T-helper 2 cell (primary cell): ENCODE data around the gene DAGLA.
A peak's percentile ranks its signal among the peaks of the same experiment; 100 is the strongest.
"Not testable (repeated sequence)": the region's sequence is repeated elsewhere in the genome, so short reads cannot be mapped to it uniquely, and the experiment has no call there.

ENCODE experiments used
- DNase-seq, 5 experiments: peaks; one replicate each; pipeline versions ENCODE4 v3.0.0 to v3.0.0-alpha.2; 2012 to 2022
- total RNA-seq, 2 donors: gene quantifications; one replicate each; lab custom pipeline; 2026; lab: John Stamatoyannopoulos, UW

Gene DAGLA, protein sequence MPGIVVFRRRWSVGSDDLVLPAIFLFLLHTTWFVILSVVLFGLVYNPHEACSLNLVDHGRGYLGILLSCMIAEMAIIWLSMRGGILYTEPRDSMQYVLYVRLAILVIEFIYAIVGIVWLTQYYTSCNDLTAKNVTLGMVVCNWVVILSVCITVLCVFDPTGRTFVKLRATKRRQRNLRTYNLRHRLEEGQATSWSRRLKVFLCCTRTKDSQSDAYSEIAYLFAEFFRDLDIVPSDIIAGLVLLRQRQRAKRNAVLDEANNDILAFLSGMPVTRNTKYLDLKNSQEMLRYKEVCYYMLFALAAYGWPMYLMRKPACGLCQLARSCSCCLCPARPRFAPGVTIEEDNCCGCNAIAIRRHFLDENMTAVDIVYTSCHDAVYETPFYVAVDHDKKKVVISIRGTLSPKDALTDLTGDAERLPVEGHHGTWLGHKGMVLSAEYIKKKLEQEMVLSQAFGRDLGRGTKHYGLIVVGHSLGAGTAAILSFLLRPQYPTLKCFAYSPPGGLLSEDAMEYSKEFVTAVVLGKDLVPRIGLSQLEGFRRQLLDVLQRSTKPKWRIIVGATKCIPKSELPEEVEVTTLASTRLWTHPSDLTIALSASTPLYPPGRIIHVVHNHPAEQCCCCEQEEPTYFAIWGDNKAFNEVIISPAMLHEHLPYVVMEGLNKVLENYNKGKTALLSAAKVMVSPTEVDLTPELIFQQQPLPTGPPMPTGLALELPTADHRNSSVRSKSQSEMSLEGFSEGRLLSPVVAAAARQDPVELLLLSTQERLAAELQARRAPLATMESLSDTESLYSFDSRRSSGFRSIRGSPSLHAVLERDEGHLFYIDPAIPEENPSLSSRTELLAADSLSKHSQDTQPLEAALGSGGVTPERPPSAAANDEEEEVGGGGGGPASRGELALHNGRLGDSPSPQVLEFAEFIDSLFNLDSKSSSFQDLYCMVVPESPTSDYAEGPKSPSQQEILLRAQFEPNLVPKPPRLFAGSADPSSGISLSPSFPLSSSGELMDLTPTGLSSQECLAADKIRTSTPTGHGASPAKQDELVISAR
- total RNA-seq = 2.6 to 4.7 reads per million in 2 donors

DNA sequence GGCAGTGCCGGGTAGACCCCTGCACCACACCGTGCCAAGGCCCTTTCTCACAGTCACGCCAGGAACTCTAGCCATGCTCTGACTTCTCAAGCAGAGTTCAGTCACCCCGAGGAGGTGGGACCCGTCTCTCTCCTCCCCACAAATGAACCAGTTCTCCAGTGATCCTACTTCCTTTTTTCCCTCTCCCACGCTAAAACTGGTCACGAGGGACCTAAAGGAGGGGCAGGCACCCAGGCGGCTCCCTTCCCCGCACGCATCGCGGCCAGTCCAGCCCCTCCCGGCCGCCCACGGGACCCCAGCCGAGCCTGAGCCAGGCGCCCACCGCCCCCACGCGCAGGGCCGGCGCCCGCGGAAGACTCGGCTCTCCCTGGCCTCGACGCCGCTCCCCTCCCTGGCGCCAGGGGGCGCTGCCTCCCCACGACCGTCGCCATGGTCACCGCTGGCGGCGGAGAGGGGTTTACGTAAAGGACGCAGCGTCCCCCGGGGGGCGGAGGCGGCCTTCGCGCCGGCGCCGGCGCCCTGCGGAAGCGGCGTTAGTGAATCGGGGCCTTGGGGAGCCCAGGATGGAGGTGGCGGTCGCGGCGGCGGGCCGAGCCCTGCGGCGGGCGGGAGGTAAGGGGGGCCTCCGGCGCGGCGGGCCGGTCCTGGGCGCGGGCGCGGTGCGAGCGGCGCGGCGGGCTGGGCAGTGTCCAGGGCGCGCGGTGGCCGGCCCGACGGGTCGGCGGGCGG, at the start of gene DAGLA:
TSS of gene DAGLA (plus strand) at position 499 of the 729 bp plus-strand sequence. CDS start 39,765 bp downstream, outside the sequence.
- peak; percentile 56 to 68 (median 65) for DNase-seq

DNA sequence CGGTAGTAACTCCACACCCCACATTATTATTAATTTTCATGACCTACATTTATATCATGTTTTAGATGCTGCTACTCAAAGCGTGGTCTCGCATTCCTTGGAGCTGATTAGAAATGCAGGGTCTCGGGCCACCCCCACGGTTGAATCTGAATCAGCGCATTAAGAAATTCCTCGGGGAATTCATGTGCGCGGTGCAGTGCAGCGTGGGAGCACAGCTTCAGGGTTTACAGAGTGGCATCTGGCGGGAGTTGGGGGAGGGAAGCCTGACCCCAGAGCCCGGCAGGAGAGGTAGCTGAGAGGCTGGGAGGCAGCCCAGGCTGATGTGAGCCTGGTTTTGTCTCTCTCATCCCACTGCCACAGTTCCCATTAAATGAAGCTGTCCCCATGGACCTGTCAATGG, 48.1 kb upstream of the DAGLA start:
- DNase-seq = no peak

DNA sequence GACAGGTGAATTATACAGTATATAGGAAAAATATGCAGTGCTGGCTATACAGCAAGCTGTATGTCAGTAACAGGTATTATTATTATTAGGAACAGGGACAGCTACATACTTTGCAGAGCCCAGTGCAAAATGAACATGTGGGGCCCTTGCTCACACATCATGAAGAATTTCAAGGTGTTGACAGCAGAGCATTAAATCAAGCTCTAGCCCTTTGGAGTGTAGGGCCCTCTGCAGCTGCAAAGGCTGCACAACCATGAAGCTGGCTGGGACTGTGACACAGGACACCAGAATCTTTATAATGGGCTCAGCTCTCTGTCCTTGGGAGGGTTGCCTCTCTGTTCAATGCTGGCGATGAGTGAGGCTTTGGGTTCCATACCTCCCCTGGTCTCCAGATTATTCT, 44.9 kb upstream of the DAGLA start:
- no peak for DNase-seq

DNA sequence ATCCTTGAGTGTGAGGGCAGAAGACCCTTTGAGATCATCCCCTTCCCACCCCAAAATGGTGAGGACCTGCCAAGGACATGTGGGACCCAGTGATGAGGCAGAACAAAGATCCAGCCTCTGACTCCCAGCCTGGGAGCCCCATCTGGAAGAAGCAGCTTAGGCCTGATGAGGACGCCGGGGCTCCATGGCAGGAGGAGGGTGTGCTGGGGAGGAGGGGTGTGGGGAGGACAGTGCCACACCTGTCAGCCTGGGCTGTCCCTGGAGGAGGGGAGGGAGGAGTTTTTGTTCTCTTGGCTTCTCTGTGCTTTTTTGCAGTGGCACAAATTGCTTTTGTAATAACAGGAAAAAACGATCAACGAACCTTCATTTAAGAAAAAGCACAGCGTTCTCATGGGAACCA, 44.4 kb upstream of the DAGLA start:
- DNase-seq = no peak

DNA sequence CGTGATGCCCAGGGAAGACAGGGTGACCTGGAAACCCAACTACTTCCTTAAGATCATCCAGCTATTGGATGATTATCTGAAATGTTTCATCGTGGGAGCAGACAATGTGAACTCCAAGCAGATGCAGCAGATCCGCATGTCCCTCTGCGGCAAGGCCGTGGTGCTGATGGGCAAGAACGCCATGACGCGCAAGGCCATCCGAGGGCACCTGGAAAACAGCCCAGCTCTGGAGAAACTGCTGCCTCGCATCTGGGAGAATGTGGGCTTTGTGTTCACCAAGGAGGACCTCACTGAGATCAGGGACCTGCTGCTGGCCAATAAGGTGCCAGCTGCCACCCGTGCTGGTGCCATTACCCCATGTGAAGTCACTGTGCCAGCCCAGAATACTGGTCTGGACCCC, 43.5 kb upstream of the DAGLA start:
- DNase-seq = no peak

DNA sequence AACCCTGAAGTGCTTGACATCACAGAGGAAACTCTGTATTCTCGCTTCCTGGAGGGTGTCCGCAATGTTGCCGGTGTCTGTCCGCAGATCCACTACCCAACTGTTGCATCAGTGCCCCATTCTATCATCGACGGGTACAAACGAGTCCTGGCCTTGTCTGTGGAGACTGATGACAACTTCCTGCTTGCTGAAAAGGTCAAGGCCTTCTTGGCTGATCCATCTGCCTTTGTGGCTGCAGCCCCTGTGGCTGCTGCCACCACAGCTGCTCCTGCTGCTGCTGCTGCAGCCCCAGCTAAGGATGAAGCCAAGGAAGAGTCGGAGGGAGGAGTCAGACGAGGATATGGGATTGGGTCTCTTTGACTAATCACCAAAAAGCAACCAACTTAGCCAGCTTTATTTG, 42.9 kb upstream of the DAGLA start:
- no peak for DNase-seq

DNA sequence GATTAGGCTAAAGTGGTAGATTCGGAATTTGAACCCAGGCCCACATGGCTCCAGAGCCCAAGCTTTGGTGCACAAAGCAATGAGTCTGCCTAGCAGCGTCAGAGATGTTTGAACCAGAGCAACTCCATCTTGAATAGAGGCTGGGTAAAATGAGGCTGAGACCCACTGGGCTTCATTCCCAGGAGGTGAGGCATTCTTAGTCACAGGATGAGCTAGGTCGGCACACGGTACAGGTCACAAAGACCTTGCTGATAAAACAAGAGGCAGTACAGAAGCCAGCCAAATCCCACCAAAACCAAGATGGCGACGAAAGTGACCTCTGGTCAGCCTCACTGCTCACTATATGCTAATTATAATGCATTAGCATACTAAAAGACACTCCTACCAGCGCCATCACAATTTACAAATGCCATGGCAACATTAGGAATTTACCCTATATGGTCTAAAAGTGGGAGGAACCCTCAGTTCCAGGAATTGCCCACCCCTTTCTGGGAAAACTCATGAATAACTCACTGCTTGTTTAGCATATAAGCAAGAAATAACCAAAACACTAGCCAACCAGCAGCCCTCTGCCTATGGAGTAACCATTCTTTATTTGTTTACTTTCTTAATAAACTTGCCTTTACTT, 40.3 kb upstream of the DAGLA start:
- no peak for DNase-seq

DNA sequence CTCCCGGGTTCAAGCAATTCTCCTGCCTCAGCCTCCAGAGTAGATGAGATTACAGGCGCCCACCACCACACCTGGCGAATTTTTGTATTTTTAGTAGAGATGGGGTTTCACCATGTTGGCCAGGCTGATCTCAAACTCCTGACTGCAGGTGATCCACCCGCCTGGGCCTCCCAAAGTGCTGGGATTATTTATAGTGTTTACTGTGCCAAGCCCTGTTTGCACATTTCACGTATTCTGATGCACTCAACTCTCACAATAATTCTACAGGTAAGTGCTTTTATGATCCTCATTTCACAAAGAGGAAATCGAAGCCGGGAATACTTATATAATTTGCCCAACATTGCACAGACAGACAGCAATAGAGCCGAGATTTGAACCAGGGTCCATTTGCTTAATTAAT, 38.0 kb upstream of the DAGLA start:
- DNase-seq = no peak

DNA sequence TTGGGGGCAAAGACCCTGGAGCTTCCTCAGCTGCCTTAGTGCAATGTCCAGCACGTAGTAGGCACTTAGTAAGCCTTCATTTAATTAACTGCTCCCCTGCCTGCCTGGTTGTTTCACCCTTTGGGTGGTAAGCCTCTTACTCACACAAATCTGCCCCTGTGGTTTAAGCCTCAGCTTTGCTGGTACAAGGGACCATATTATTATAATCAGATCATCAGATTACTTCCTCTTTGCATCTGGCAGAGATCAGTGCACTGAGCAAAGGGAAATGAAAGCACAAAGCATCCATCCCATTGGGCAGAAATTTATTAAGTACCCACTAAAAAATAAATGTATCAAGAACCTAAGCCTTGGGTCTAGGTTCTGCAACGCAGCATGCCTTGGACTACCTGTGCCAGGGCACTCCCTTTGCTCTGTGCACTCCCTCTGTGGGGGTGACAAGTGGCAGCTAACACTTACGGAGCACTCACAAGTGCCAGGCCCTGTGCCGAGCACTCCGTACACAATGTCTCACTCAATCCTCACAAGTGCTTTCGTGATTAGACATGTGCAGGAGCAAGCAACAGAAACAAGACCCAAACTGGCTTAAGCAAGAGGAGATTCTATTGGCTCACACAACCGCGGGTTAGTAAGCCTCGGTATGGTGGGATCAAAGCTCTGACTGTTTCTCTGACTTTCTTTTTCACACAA, 34.9 kb upstream of the DAGLA start:
- DNase-seq = no peak

DNA sequence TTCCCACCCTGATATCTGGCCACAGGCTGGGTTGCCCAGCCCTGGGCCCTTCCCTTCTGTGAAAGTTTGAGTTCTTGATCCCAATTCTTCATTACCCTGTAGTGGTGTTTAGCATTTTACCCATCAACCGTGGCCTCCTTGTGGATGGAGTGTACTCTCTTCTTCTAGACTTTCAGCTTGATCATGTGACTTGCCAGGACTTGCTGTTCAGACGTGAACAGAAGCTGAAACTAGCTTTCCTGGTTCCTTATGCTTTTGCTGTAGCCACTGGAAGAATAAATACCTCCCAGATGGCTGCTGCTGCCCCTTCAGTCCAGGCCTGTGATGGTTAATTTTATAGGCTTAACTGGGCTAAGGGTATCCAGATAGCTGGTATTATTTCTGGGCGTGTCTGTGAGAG, 32.7 kb upstream of the DAGLA start:
- no peak for DNase-seq

DNA sequence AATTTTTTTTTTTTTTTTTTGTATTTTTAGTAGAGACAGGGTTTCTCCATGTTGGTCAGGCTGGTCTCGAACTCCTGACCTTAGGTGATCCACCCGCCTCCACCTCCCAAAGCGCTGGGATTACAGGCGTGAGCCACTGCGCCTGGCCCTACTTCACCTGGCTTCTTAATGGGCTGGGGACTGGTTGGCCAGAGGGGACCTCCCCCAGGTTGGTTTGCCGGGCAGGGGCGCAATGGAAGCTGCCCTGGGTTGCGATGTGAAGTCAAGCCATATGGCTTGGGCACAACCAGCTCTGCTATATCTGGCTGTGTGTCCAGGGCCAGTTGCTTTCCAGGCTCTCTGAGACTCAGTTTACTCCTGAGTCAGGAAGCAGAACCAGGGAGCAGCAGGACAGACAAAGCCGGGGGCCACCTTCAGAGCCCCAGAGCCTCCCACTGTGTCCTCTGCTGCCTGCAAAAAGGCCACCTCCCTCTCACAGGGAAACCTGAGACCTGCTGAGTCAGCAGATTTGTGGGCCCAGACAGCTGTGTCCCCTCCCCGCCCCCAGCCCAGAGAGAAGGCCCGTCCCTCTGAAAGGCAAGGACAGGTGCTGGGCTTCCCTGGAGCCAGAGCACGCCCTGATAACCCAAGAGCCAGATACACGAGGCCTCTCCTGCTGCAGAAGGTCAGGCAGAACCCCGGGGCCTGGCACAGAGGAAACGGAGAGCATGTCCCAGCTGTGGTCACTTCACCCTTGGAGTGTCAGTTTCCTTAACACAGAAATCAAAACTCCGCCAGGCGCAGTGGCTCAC, 29.2 kb upstream of the DAGLA start:
- no peak for DNase-seq

DNA sequence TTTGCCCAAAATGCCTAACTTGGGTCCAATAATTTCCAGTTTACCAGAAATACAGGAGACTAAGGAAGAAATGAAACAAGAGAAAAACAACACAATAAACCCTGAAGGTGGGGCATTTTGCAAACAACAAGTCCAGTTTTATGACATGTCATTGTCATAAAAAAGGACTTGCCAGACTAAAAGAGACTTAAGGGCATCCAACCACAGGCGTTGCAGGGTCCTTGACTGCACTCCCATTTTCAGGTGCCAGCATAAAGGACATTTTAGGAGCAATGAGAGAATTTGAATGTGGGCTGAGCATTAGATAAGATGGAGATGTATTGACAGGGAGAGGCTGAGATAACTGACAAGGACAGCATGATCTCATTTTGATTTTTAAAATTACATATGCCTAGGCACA, 28.1 kb upstream of the DAGLA start:
- DNase-seq = no peak

DNA sequence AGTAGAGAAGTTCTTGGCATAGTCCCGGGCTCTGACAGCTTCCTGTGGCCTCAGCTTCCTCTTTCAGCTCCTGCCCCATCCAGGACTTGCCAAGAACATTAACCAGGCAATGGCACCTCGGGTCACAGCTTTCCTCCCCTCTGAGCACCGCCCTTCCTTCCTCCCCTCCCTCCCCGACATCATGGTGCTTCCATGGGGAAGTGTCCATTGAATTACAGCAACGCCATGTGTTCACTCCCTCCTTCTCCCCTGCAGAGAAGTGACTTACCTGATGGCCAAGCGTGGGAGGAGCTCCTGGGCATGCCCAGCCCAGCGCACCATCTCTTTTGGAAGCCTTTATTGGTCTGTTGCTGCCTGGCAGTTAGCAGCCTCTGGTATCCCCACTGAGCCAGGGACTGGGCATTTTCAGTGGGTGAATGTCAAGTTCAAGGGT, 25.8 kb upstream of the DAGLA start:
- DNase-seq = no peak

DNA sequence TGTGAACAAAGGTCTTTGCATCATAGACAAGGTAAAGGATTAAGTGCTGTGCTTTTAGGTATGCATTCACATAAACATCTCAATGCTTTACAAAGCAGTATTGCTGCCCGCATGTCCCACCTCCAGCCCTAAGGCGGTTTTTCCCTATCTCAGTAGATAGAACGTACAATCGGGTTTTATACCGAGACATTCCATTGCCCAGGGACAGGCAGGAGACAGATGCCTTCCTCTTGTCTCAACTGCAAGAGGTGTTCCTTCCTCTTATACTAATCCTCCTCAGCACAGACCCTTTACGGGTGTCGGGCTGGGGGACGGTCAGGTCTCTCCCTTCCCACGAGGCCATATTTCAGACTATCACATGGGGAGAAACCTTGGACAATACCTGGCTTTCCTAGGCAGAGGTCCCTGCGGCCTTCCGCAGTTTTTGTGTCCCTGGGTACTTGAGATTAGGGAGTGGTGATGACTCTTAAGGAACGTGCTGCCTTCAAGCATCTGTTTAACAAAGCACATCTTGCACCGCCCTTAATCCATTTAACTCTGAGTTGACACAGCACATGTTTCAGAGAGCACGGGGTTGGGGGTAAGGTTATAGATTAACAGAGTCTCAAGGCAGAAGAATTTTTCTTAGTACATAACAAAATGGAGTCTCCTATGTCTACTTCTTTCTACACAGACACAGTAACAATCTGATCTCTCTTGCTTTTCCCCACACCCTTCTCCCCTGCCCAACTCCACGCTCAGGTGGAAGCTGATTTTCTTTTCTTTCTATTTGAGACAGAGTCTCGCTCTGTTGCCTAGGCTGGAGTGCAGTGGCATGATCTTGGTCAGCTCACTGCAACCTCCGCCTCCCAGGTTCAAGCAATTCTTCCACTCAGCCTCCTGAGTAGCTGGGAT, 24.7 kb upstream of the DAGLA start:
- not testable (repeated sequence) for DNase-seq

DNA sequence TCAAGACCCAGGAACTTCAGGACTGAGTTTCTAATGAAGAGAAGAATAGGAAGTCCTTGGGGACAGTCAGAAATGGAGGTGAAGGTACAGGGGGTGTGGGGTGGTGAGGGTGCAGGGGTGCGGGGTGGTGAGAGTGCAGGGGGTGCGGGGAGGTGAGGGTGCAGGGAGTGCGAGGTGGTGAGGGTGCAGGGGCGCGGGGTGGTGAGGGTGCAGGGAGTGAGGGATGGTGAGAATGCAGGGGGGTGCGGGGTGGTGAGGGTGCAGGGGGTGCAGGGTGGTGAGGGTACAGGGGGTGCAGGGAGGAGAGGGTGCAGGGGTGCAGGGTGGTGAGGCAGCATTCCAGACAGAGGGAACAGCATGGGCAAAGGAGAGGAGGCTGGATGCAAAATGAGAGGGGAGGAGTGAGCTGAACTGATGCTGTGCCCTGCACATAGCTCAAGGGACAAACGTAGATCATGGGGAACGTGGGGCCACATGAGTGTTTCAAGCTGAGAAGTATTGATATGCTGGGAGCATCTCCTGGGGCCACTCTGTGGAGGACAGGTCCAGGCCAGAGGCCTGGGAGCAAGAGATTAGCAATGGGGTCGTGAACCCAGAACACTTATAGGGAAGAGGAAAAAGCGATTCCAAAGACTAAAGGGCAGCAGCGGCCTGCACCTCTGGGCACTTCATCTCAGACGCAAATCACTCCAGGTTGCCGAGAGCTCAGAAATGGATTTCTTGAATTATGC, 23.7 kb upstream of the DAGLA start:
- DNase-seq = no peak

DNA sequence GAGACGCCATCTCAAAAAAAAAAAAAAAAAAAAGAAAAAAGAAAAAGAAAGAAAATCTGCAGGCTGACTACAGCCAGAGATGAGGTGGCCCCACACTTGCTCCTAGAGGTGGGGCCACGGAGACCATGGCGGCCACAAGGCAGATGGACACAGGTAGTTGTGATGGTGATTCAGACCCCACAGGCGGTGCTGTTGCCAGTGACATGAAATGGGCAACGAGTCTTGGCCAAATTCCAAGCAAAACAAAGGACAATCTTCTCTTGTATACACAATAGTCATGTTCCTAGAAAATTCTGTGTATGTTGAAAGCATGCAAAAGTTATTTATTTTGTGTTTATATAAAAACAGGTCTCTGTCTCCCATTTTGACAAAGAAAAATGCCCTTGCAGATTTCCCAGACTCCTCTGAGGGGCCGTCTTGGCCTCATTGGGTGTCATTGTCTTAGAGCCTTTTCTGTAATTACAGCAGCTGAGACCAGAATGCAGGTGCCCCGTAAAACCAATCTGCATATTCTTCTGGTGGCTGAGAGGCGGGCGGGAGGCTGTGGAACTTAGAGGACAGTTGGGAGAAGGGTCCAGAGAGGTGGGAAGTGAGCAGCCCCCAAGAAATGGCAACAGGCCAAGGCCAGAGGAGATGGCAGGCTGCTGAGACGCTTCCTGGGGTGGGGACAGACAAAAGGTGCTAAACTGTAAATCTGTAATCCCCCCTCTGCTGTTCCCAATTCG, 22.5 kb upstream of the DAGLA start:
- no peak for DNase-seq

DNA sequence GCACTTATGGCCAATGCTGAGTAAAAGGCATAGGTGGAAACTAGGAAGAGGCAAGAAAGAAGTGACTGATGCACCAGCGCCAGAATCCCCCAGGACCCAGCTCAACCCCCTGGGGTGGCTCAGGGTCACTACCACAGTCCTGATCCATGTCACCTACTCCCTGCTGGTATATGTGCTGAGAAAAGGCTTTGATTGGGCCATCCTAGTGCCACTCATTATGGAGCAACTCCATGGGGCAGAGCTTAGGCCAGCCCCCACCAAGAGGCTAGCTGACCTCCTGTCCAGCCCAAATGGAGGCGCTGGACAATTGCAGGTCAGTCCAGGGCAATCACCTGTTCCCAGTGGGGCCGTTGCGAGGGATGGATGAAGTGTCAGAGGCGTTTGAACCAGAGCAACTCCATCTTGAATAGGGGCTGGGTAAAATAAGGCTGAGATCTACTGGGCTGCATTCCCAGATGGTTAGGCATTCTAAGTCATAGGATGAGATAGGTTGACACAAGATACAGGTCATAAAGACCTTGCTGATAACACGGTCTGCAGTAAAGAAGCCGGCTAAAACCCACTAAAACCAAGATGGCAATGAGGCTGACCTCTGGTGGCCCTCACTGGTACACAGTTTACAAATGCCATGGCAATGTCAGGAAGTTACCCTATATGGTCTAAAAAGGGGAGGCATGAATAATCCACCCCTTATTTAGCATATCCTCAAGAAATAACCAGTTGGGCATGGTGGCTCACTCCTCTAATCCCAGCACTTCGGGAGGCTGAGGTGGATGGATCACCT, 20.6 kb upstream of the DAGLA start:
- no peak for DNase-seq
